GM12878 (cell line): ENCODE measurements around the gene GREB1.

Source experiments
- BHLHE40 ChIP-seq, 2 experiments: fragments of 450-650 bp in 1 of 2; IDR thresholded peaks; 2 replicates each; pipeline ENCODE4 v1.6.1; 2011 to 2017; ENCODE audit warnings: low read depth in 2 of 2, borderline replicate concordance in 1 of 2, improper control_type of control experiment in 1 of 2, low read length in 1 of 2, mild to moderate bottlenecking in 1 of 2
- POLR2A ChIP-seq: IDR thresholded peaks from 2 replicates; pipeline ENCODE4 v1.6.1; 2011; ENCODE audit warnings: low read depth, mild to moderate bottlenecking, low read length
- YBX1 ChIP-seq: fragments of 450-650 bp; IDR thresholded peaks from 2 replicates; pipeline ENCODE4 v1.6.1; 2016; ENCODE audit warnings: antibody characterized with exemption
- TF ChIP-seq, protein P1 (sequence below), 3 experiments: IDR thresholded peaks in 2 of 3; conservative IDR thresholded peaks in 1 of 3; 2 replicates each; pipeline ENCODE4 v1.5.1; 2011; ENCODE audit warnings: low read depth in 3 of 3, low read length in 3 of 3, mild to moderate bottlenecking in 3 of 3, control low read depth in 2 of 3, moderate library complexity in 2 of 3, inconsistent platforms in 1 of 3, mixed read lengths in 1 of 3; ENCODE audit not compliant: control insufficient read depth in 2 of 3, insufficient read depth in 1 of 3; ENCODE audit errors: extremely low read depth in 1 of 3
- TF ChIP-seq, protein P2 (sequence below): IDR thresholded peaks from 2 replicates; pipeline ENCODE4 v1.6.1; 2011; ENCODE audit warnings: mild to moderate bottlenecking, low read depth, low read length, moderate library complexity; ENCODE audit not compliant: insufficient replicate concordance

DNA sequence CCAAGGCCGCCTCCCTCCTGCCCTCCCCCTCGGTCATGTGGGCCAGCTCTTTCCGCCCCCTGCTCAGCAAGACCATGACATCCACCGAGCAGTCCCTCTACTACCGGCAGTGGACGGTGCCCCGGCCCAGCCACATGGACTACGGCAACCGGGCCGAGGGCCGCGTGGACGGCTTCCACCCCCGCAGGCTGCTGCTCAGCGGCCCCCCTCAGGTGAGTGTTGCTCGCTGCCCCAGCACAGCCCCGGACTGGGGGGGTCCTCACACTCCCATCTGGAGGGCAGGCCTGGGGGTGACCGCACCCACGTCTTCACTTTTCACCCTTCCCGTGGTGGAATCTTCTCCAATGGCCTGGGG, 84.8 kb downstream of the GREB1 start:
- TF ChIP-seq, protein P1, sequence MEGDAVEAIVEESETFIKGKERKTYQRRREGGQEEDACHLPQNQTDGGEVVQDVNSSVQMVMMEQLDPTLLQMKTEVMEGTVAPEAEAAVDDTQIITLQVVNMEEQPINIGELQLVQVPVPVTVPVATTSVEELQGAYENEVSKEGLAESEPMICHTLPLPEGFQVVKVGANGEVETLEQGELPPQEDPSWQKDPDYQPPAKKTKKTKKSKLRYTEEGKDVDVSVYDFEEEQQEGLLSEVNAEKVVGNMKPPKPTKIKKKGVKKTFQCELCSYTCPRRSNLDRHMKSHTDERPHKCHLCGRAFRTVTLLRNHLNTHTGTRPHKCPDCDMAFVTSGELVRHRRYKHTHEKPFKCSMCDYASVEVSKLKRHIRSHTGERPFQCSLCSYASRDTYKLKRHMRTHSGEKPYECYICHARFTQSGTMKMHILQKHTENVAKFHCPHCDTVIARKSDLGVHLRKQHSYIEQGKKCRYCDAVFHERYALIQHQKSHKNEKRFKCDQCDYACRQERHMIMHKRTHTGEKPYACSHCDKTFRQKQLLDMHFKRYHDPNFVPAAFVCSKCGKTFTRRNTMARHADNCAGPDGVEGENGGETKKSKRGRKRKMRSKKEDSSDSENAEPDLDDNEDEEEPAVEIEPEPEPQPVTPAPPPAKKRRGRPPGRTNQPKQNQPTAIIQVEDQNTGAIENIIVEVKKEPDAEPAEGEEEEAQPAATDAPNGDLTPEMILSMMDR (IDR thresholded peaks at IDR 0.05 in 2 of 3, conservative IDR thresholded peaks at IDR 0.05 in 1 of 3; ENCODE audit: control insufficient read depth in 2 of 3, extremely low read depth in 1 of 3, insufficient read depth in 1 of 3, low read depth in 3 of 3, low read length in 3 of 3), result no peak
- no peak for TF ChIP-seq BHLHE40 (IDR thresholded peaks at IDR 0.05; ENCODE audit: borderline replicate concordance in 1 of 2, low read depth in 2 of 2, low read length in 1 of 2)
- TF ChIP-seq POLR2A, result no peak
- TF ChIP-seq YBX1, result no peak
- TF ChIP-seq, protein P2, sequence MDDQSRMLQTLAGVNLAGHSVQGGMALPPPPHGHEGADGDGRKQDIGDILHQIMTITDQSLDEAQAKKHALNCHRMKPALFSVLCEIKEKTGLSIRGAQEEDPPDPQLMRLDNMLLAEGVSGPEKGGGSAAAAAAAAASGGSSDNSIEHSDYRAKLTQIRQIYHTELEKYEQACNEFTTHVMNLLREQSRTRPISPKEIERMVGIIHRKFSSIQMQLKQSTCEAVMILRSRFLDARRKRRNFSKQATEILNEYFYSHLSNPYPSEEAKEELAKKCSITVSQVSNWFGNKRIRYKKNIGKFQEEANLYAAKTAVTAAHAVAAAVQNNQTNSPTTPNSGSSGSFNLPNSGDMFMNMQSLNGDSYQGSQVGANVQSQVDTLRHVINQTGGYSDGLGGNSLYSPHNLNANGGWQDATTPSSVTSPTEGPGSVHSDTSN, result no peak
